ENCODE measurements around the gene TMX4. TPM values are rescaled to one million over a fixed set of nuclear protein-coding genes. Genes with fewer than 3 reads are reported as not detected.

Gene TMX4
- total RNA-seq, 6 donors from 2014 or later: 12.4 to 50.5 (median 31.5) TPM

- TF ChIP-seq EP300 (IDR thresholded peaks at IDR 0.05) (no peak), POLR2A (IDR thresholded peaks at IDR 0.05) (no peak), POLR2AphosphoS5 (IDR thresholded peaks at IDR 0.05) (no peak), CTCF (IDR thresholded peaks at IDR 0.05) (no peak)
- no peak for ATAC-seq (ENCODE audit: low FRiP score in 2 of 2)
- 49 to 58% methylated on average over 10 of the region's 10 CpGs for WGBS, 2 donors
Measured at GRCh38 chr20:8050157-8050837, 30.7 kb upstream of the TMX4 start.

GRCh38 chr20:8049310-8049709 lies 29.7 kb upstream of the TMX4 start:
- no peaks in the 10 kb centered on the region for H3K9me3 ChIP-seq
- 92 to 94% methylated on average over 3 of the region's 3 CpGs for WGBS, 2 donors
- TF ChIP-seq POLR2A (IDR thresholded peaks at IDR 0.05) (no peak), CTCF (IDR thresholded peaks at IDR 0.05) (no peak), EP300 (IDR thresholded peaks at IDR 0.05) (no peak), POLR2AphosphoS5 (IDR thresholded peaks at IDR 0.05) (no peak)
- no peaks in the 10 kb centered on the region for H3K4me1 ChIP-seq
- H3K36me3 ChIP-seq: no peaks in the 10 kb centered on the region
- H3K27me3 ChIP-seq: no peaks in the 10 kb centered on the region
- H3K4me3 ChIP-seq: no peak overlapping the region
- DNase-seq: no peak
- no peak overlapping the region for H3K27ac ChIP-seq
- no peak for ATAC-seq (ENCODE audit: low FRiP score in 2 of 2)

More at GRCh38 chr20:8050157-8050837, 30.7 kb upstream of the TMX4 start:
- Histone ChIP-seq H3K9me3 (no peaks in the 10 kb centered on the region), H3K27ac (no peak overlapping the region), H3K36me3 (no peaks in the 10 kb centered on the region), H3K27me3 (no peaks in the 10 kb centered on the region), H3K4me1 (no peaks in the 10 kb centered on the region), H3K4me3 (no peak overlapping the region)
- DNase-seq: no peak

DNA sequence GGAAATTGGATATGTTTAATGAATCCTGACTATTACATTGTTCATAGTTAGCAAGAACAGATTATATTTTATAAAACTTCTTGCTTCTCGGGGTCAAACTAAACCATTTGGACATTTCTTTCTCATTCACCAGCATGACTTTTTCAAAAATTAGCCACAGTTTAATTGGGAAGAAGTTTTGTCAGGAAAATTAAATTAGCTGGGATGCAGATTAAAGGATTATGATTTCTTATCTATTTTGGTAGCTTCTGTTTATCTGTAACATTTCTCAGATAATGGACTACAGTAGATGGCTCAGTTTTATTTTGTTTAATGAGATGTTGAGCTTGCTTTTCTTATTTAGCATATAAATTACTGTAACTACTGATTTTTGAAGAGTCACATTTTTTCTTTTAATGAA lies 26.4 kb upstream of the TMX4 start:
- H3K4me3 ChIP-seq: no peak overlapping the region
- no peaks in the 10 kb centered on the region for H3K27me3 ChIP-seq
- no peak for ATAC-seq (ENCODE audit: low FRiP score in 2 of 2)
- peaks cover 0 to 4% (median 0%) of the 10 kb centered on the region in 4 donors for H3K4me1 ChIP-seq
- DNase-seq: no peak
- H3K36me3 ChIP-seq: no peaks in the 10 kb centered on the region
- WGBS, 2 donors: 92 to 95% methylated on average over 1 of the region's 1 CpG
- no peak overlapping the region for H3K27ac ChIP-seq
- H3K9me3 ChIP-seq: no peaks in the 10 kb centered on the region
- no peak for TF ChIP-seq POLR2A (IDR thresholded peaks at IDR 0.05)
- TF ChIP-seq CTCF (IDR thresholded peaks at IDR 0.05): no peak
- no peak for TF ChIP-seq EP300 (IDR thresholded peaks at IDR 0.05)
- no peak for TF ChIP-seq POLR2AphosphoS5 (IDR thresholded peaks at IDR 0.05)

DNA sequence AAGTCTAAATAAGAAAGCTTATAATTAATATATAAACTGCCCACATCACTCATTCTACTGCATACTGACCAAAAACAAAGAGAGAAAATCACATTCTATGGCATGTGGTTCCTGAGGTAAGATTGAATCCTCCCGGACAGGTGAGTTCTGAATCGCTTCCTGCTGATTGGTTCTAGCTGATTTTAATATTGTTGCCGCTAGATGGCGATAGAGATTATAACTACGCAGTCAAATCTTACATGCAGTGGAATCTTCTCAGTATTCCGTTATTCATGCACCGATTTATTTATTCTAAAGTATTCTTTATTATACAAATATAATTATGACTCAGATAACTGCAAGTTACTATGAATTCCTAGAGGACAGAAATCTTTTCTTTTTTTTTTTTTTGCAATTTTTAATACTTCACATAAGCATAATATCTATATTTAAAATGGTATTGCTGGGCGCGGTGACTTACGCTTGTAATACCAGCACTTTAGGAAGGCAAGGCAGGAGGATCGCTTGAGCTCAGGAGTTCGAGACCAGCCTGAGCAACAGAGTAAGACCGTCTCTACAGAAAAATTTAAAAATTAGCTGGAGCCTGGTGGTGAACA lies 24.2 kb upstream of the TMX4 start:
- Histone ChIP-seq H3K36me3 (no peaks in the 10 kb centered on the region), H3K27me3 (no peaks in the 10 kb centered on the region), H3K4me3 (no peak overlapping the region), H3K4me1 (peaks cover 0 to 4% (median 0%) of the 10 kb centered on the region in 4 donors), H3K9me3 (no peaks in the 10 kb centered on the region), H3K27ac (no peak overlapping the region)
- no peak for TF ChIP-seq POLR2A (IDR thresholded peaks at IDR 0.05)
- TF ChIP-seq CTCF (IDR thresholded peaks at IDR 0.05): peak; percentile 47 to 72 (median 62)
- DNase-seq (no peak), ATAC-seq (ENCODE audit: low FRiP score in 2 of 2) (peak in 1 of 2 donors; percentile 78)
- 30 to 33% methylated on average over 13 of the region's 13 CpGs for WGBS, 2 donors

GRCh38 chr20:8039042-8039441 lies 19.5 kb upstream of the TMX4 start:
- no peak for DNase-seq
- TF ChIP-seq POLR2AphosphoS5 (IDR thresholded peaks at IDR 0.05) (no peak), CTCF (IDR thresholded peaks at IDR 0.05) (no peak), POLR2A (IDR thresholded peaks at IDR 0.05) (no peak), EP300 (IDR thresholded peaks at IDR 0.05) (no peak)
- Histone ChIP-seq H3K9me3 (no peaks in the 10 kb centered on the region), H3K27ac (no peak overlapping the region), H3K4me1 (peaks cover 0 to 4% (median 0%) of the 10 kb centered on the region in 4 donors), H3K27me3 (no peaks in the 10 kb centered on the region), H3K4me3 (no peak overlapping the region), H3K36me3 (no peaks in the 10 kb centered on the region)
- ATAC-seq (ENCODE audit: low FRiP score in 2 of 2): no peak
- 77 to 84% methylated on average over 2 of the region's 2 CpGs for whole genome bisulfite sequencing, 2 donors

Measured in upper lobe of left lung (tissue), 6 donors.